K562 (cell line): Measurements from ENCODE around the gene NKIRAS2. TPM values are rescaled to one million over a fixed set of nuclear protein-coding genes. Genes with fewer than 3 reads are reported as not detected.

Experiments used
- HIVEP1 ChIP-seq: fragments of 250-450 bp; sonication (Bioruptor Pico); IDR thresholded peaks from 2 replicates; pipeline ENCODE4 v1.4.0; 2020; ENCODE audit warnings: mild to moderate bottlenecking
- MCM3 ChIP-seq: fragments of 450-650 bp; IDR thresholded peaks from 2 replicates; pipeline ENCODE4 v1.6.1; 2016
- NCOA2 ChIP-seq, 2 experiments: fragments of 450-650 bp; IDR thresholded peaks; 2 replicates each; pipeline ENCODE4 v1.6.1; 2018; ENCODE audit warnings: mild to moderate bottlenecking in 2 of 2, moderate library complexity in 1 of 2; ENCODE audit not compliant: partially characterized antibody in 2 of 2
- SIN3B ChIP-seq: fragments of 450-650 bp; IDR thresholded peaks from 2 replicates; pipeline ENCODE4 v1.6.1; 2017; ENCODE audit warnings: low read depth, mild to moderate bottlenecking, moderate library complexity
- polyA plus RNA-seq, 8 experiments: library from polyadenylated mRNA; depleted of rRNA in 4 of 8; stranded (reverse) in 5 of 8; unstranded in 3 of 8; fragments of >200 nt; fragmentation: Nextera tagmentation in 2 of 8; fragmentation: Illumina TruSeq in 1 of 8; extraction: Ambion mirVana in 2 of 8; extraction: Trizol in 1 of 8; gene quantifications; 2 replicates each; pipeline versions ENCODE4 v1.2.1 to v1.2.3, GENCODE V29; 2011 to 2014; ENCODE audit warnings: inconsistent platforms in 1 of 8, missing spikeins in 1 of 8
- total RNA-seq, 7 experiments: library from RNA; depleted of rRNA in 6 of 7; stranded (reverse); fragments of >200 nt in 6 of 7; fragmentation: Illumina TruSeq in 2 of 7; extraction: Trizol in 2 of 7; gene quantifications; 2 replicates each; pipeline versions ENCODE4 v1.2.1 to v1.2.3, GENCODE V29; 2011 to 2021; ENCODE audit warnings: low replicate concordance in 1 of 7
- TF ChIP-seq, protein P1 (sequence below): fragments of 450-650 bp; formaldehyde crosslinking; IDR thresholded peaks from 2 replicates; pipeline ENCODE4 v1.4.0; 2022; ENCODE audit warnings: missing genetic modification characterization
- TF ChIP-seq, protein P2 (sequence below): fragments of 450-650 bp; IDR thresholded peaks from 2 replicates; pipeline ENCODE4 v1.6.1; 2016; ENCODE audit warnings: low read depth
- TF ChIP-seq, protein P3 (sequence below), 2 experiments: fragments of 450-650 bp in 1 of 2; sonication (generic) in 1 of 2; formaldehyde crosslinking in 1 of 2; IDR thresholded peaks; 2 replicates each; pipeline versions ENCODE4 v1.7.1 to v1.9.0; 2016 to 2022; ENCODE audit warnings: inconsistent platforms in 1 of 2, mild to moderate bottlenecking in 1 of 2, missing genetic modification reagents in 1 of 2

The NKIRAS2 gene
- total and polyA plus RNA-seq, 9 of the 15 experiments (the other 6 are each of a cell fraction or from before 2014, with no cell fraction given): 10.1 to 65.5 (median 29.8) TPM

DNA sequence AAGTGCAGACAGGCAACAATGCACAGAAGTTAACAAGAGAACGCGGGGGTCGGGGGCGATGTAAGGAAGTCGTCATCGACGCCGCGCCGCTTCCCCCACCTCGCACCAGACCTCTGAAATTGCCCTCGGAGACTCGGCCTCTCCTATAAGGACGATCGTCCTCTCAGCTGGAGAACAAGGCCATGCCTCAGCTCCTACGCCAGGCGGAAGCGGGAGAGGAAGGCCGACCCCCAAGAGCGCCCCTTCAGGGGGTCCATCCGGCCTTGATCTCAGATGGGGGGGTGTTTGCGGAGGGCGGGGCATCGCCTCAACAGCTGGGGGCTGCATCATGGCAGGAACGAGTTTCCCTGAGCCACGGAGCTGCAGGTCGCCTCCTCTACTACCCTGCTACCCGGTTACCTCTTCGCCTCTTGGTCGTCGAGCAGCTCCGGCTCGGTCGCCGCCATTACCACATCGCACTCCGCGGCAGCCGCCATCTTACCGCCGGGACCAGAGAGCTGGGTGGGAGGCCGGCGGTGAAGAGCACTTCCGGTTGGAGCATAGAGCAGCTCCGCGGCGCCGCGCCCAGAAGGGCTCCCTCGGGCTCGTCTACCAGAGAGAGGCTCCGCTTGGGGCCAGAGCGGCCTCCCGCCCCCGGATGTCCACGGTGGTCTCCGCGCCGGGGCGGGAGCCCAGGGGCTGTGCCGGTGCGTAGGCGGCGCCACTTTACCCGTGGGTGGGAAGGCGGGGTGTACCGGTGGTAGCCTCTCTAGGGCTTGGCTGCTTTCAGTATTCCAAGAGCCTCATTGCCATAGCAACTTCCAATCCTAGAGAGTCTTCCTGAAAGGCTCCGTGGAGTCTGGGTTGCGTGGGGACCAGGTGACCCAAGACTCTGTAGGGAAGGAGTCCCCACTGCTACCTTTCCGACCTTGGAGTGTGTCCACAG lies 2.7 kb upstream of the NKIRAS2 start, which contains the start of gene DNAJC7 (continued):
- peak; percentile 70 for TF ChIP-seq SIN3B
- TF ChIP-seq MCM3: no peak
- TF ChIP-seq, protein P1, sequence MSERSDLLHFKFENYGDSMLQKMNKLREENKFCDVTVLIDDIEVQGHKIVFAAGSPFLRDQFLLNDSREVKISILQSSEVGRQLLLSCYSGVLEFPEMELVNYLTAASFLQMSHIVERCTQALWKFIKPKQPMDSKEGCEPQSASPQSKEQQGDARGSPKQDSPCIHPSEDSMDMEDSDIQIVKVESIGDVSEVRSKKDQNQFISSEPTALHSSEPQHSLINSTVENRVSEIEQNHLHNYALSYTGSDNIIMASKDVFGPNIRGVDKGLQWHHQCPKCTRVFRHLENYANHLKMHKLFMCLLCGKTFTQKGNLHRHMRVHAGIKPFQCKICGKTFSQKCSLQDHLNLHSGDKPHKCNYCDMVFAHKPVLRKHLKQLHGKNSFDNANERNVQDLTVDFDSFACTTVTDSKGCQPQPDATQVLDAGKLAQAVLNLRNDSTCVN (CRISPR knock-in tag): no peak
- 0 out of 2 replicates have a peak, but pooled peaks have one; percentile 50 for TF ChIP-seq HIVEP1 (CRISPR knock-in tag)
- TF ChIP-seq, protein P2, sequence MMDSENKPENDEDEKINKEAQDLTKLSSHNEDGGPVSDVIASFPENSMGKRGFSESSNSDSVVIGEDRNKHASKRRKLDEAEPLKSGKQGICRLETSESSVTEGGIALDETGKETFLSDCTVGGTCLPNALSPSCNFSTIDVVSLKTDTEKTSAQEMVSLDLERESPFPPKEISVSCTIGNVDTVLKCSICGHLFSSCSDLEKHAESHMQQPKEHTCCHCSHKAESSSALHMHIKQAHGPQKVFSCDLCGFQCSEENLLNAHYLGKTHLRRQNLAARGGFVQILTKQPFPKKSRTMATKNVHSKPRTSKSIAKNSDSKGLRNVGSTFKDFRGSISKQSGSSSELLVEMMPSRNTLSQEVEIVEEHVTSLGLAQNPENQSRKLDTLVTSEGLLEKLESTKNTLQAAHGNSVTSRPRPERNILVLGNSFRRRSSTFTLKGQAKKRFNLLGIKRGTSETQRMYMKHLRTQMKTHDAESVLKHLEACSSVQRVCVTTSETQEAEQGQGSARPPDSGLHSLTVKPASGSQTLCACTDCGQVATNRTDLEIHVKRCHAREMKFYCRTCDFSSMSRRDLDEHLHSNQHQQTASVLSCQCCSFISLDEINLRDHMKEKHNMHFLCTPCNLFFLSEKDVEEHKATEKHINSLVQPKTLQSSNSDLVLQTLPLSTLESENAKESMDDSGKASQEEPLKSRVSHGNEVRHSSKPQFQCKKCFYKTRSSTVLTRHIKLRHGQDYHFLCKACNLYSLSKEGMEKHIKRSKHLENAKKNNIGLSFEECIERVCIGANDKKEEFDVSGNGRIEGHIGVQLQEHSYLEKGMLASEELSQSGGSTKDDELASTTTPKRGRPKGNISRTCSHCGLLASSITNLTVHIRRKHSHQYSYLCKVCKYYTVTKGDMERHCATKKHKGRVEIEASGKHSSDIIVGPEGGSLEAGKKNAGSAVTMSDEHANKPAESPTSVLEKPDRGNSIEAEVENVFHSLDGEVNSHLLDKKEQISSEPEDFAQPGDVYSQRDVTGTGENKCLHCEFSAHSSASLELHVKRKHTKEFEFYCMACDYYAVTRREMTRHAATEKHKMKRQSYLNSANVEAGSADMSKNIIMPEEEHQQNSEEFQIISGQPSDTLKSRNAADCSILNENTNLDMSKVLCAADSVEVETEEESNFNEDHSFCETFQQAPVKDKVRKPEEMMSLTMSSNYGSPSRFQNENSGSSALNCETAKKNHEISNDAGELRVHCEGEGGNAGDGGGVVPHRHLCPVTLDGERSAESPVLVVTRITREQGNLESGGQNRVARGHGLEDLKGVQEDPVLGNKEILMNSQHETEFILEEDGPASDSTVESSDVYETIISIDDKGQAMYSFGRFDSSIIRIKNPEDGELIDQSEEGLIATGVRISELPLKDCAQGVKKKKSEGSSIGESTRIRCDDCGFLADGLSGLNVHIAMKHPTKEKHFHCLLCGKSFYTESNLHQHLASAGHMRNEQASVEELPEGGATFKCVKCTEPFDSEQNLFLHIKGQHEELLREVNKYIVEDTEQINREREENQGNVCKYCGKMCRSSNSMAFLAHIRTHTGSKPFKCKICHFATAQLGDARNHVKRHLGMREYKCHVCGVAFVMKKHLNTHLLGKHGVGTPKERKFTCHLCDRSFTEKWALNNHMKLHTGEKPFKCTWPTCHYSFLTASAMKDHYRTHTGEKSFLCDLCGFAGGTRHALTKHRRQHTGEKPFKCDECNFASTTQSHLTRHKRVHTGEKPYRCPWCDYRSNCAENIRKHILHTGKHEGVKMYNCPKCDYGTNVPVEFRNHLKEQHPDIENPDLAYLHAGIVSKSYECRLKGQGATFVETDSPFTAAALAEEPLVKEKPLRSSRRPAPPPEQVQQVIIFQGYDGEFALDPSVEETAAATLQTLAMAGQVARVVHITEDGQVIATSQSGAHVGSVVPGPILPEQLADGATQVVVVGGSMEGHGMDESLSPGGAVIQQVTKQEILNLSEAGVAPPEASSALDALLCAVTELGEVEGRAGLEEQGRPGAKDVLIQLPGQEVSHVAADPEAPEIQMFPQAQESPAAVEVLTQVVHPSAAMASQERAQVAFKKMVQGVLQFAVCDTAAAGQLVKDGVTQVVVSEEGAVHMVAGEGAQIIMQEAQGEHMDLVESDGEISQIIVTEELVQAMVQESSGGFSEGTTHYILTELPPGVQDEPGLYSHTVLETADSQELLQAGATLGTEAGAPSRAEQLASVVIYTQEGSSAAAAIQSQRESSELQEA: no peak
- TF ChIP-seq, protein P3, sequence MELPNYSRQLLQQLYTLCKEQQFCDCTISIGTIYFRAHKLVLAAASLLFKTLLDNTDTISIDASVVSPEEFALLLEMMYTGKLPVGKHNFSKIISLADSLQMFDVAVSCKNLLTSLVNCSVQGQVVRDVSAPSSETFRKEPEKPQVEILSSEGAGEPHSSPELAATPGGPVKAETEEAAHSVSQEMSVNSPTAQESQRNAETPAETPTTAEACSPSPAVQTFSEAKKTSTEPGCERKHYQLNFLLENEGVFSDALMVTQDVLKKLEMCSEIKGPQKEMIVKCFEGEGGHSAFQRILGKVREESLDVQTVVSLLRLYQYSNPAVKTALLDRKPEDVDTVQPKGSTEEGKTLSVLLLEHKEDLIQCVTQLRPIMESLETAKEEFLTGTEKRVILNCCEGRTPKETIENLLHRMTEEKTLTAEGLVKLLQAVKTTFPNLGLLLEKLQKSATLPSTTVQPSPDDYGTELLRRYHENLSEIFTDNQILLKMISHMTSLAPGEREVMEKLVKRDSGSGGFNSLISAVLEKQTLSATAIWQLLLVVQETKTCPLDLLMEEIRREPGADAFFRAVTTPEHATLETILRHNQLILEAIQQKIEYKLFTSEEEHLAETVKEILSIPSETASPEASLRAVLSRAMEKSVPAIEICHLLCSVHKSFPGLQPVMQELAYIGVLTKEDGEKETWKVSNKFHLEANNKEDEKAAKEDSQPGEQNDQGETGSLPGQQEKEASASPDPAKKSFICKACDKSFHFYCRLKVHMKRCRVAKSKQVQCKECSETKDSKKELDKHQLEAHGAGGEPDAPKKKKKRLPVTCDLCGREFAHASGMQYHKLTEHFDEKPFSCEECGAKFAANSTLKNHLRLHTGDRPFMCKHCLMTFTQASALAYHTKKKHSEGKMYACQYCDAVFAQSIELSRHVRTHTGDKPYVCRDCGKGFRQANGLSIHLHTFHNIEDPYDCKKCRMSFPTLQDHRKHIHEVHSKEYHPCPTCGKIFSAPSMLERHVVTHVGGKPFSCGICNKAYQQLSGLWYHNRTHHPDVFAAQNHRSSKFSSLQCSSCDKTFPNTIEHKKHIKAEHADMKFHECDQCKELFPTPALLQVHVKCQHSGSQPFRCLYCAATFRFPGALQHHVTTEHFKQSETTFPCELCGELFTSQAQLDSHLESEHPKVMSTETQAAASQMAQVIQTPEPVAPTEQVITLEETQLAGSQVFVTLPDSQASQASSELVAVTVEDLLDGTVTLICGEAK (IDR thresholded peaks at IDR 0.05): peak; percentile 91
- TF ChIP-seq, protein P3 (CRISPR knock-in tag; IDR thresholded peaks at IDR 0.05): no peak
- no peak for TF ChIP-seq NCOA2 (IDR thresholded peaks at IDR 0.05; ENCODE audit: partially characterized antibody in 2 of 2)
